GM19395 (cell line): ENCODE data around the gene C19orf44.
"Not testable (repeated sequence)": the region's sequence is repeated elsewhere in the genome, so short reads cannot be mapped to it uniquely, and the experiment has no call there.

Source experiments
- ATAC-seq: cut with Tn5 transposase; IDR thresholded peaks from one replicate; pipeline ENCODE4 v1.9.1; 2021; ENCODE audit warnings: mild to moderate bottlenecking, moderate library complexity; ENCODE audit not compliant: unreplicated experiment

C19orf44 gene

GRCh38 chr19:16495982-16496612 is at the start of gene C19orf44, which contains the start of gene CALR3:
Gene C19orf44 (plus strand): TSS chr19:16496394. CDS start chr19:16500793, 4,399 bp downstream.
Gene CALR3 (minus strand): TSS chr19:16496167. CDS start chr19:16496129, 38 bp downstream.
- peak; percentile 97 for ATAC-seq

- no peak for ATAC-seq
Observed at GRCh38 chr19:16446724-16447368, 49.3 kb upstream of the C19orf44 start.

- ATAC-seq: not testable (repeated sequence)
Observed at GRCh38 chr19:16448872-16449271, 47.3 kb upstream of the C19orf44 start.

GRCh38 chr19:16449330-16449961 is 46.7 kb upstream of the C19orf44 start:
- no peak for ATAC-seq

- ATAC-seq: no peak
Observed at GRCh38 chr19:16452325-16452724, 43.9 kb upstream of the C19orf44 start.

- ATAC-seq: no peak
Observed at GRCh38 chr19:16454351-16454918, 41.8 kb upstream of the C19orf44 start.

- no peak for ATAC-seq
Observed at GRCh38 chr19:16455489-16455888, 40.7 kb upstream of the C19orf44 start.

- no peak for ATAC-seq
Observed at GRCh38 chr19:16456652-16457194, 39.5 kb upstream of the C19orf44 start.

- no peak for ATAC-seq
Observed at GRCh38 chr19:16457195-16457953, 38.8 kb upstream of the C19orf44 start.

- ATAC-seq: no peak
Observed at GRCh38 chr19:16457954-16458331, 38.3 kb upstream of the C19orf44 start.

- no peak for ATAC-seq
Observed at GRCh38 chr19:16458391-16459341, 37.5 kb upstream of the C19orf44 start.

- no peak for ATAC-seq
Observed at GRCh38 chr19:16459680-16460079, 36.5 kb upstream of the C19orf44 start.

- ATAC-seq: no peak
Observed at GRCh38 chr19:16460454-16460853, 35.7 kb upstream of the C19orf44 start.

- ATAC-seq: no peak
Observed at GRCh38 chr19:16461630-16462051, 34.6 kb upstream of the C19orf44 start.

GRCh38 chr19:16462757-16463250 is 33.4 kb upstream of the C19orf44 start:
- ATAC-seq: no peak

GRCh38 chr19:16463341-16463990 is 32.7 kb upstream of the C19orf44 start:
- ATAC-seq: no peak

- ATAC-seq: no peak
Observed at GRCh38 chr19:16463991-16464575, 32.1 kb upstream of the C19orf44 start.

- ATAC-seq: no peak
Observed at GRCh38 chr19:16465239-16465638, 31.0 kb upstream of the C19orf44 start.
